Panc1 (cell line): ENCODE measurements around the gene C16orf74. TPM values are rescaled to one million over a fixed set of nuclear protein-coding genes. Genes with fewer than 3 reads are reported as not detected.

Source experiments
- ATAC-seq: fragments of 200-7000 bp; cut with Tn5 transposase; 2 replicates; pipeline ENCODE4 v1.9.1; 2020; ENCODE audit warnings: mild to moderate bottlenecking, moderate library complexity
- BruUV-seq: library from RNA; stranded (reverse); fragments of 400-500 nt; replicated peaks from 2 replicates; lab custom pipeline; 2021; lab: Mats Ljungman, UMichigan
- CTCF ChIA-PET: fragments of 300-600 bp; sonication (Branson Sonifier 250); formaldehyde crosslinking; loops from one replicate; lab custom pipeline; 2022; ENCODE audit warnings: antibody characterized with exemption; lab: Charles Lee
- POLR2A ChIA-PET: fragments of 300-600 bp; sonication (Branson Sonifier 250); formaldehyde crosslinking; loops from one replicate; lab custom pipeline; 2022; ENCODE audit warnings: antibody characterized with exemption; lab: Charles Lee
- DNase-seq: peaks from one replicate; pipeline ENCODE4 v3.0.0-alpha.2; 2010; ENCODE audit warnings: low read depth, low spot score
- H3K27ac ChIP-seq: 2 replicates; pipeline ENCODE4 v1.5.1; 2011; ENCODE audit warnings: mild to moderate bottlenecking, low read length, inconsistent platforms
- H3K27me3 ChIP-seq: fragments of 200-500 bp; sonication (Bioruptor generic); 2 replicates; pipeline ENCODE4 v1.6.0; 2014; ENCODE audit warnings: low read length, inconsistent platforms; ENCODE audit not compliant: control insufficient read depth, insufficient read depth
- H3K36me3 ChIP-seq: fragments of 200-500 bp; sonication (Bioruptor generic); 2 replicates; pipeline ENCODE4 v1.5.1; 2014; ENCODE audit warnings: inconsistent platforms, mild to moderate bottlenecking, low read length, moderate library complexity; ENCODE audit not compliant: control insufficient read depth, insufficient read depth
- H3K4me1 ChIP-seq: 2 replicates; pipeline ENCODE4 v1.5.1; 2011; ENCODE audit warnings: inconsistent platforms, mild to moderate bottlenecking, low read length, moderate library complexity; ENCODE audit not compliant: control insufficient read depth, insufficient read depth
- H3K4me3 ChIP-seq, 2 experiments: 2 replicates each; pipeline ENCODE4 v1.5.1; 2011 to 2012; ENCODE audit warnings: low read depth in 2 of 2, low read length in 2 of 2, mild to moderate bottlenecking in 2 of 2, inconsistent platforms in 1 of 2, moderate library complexity in 1 of 2
- H3K9me3 ChIP-seq: fragments of 200-500 bp; sonication (Bioruptor generic); 2 replicates; pipeline ENCODE4 v1.5.1; 2014; ENCODE audit warnings: low read depth, mild to moderate bottlenecking, inconsistent platforms, low read length, moderate library complexity; ENCODE audit not compliant: control insufficient read depth, insufficient read depth
- POLR2AphosphoS5 ChIP-seq: IDR thresholded peaks from 2 replicates; pipeline ENCODE4 v1.6.1; 2012; ENCODE audit warnings: mild to moderate bottlenecking, low read depth, low read length, moderate library complexity
- SIN3A ChIP-seq: IDR thresholded peaks from 2 replicates; pipeline ENCODE4 v1.6.1; 2012; ENCODE audit warnings: low read depth, mild to moderate bottlenecking, low read length, moderate library complexity, borderline replicate concordance; ENCODE audit not compliant: insufficient read depth
- TCF7L2 ChIP-seq: IDR thresholded peaks from 2 replicates; pipeline ENCODE4 v1.6.1; 2011; ENCODE audit warnings: mild to moderate bottlenecking, low read depth, low read length, inconsistent platforms
- in situ Hi-C: cut with HindIII; loops from 2 replicates; pipeline ENCODE4 v1.10.0; 2016; ENCODE audit warnings: low sequenced_read_pairs, low pct_unique_long_range_greater_than_20kb
- intact Hi-C: fragments of 100-400 bp; cut with micrococcal nuclease; formaldehyde crosslinking; loops from one replicate; pipeline ENCODE4 v1.10.0; 2022; ENCODE audit not compliant: unreplicated experiment
- total RNA-seq: library from RNA; stranded (reverse); gene quantifications from one replicate; pipeline ENCODE4 v1.2.1, GENCODE V29; 2021; ENCODE audit not compliant: unreplicated experiment
- TF ChIP-seq, protein P1 (sequence below), 2 experiments: IDR thresholded peaks; 2 replicates each; pipeline ENCODE4 v1.6.1; 2011 to 2012; ENCODE audit warnings: low read depth in 2 of 2, control low read depth in 1 of 2, low read length in 1 of 2, mild to moderate bottlenecking in 1 of 2, moderate library complexity in 1 of 2; ENCODE audit not compliant: insufficient read depth in 1 of 2
- TF ChIP-seq, protein P2 (sequence below): fragments of 450-650 bp; IDR thresholded peaks from 2 replicates; pipeline ENCODE4 v1.5.1; 2017; ENCODE audit warnings: mild to moderate bottlenecking

Gene C16orf74
- total RNA-seq, 1 experiment from 2014 or later = 1.5 TPM

- H3K4me3 ChIP-seq = no peak overlapping the region
- TF ChIP-seq, protein P1, sequence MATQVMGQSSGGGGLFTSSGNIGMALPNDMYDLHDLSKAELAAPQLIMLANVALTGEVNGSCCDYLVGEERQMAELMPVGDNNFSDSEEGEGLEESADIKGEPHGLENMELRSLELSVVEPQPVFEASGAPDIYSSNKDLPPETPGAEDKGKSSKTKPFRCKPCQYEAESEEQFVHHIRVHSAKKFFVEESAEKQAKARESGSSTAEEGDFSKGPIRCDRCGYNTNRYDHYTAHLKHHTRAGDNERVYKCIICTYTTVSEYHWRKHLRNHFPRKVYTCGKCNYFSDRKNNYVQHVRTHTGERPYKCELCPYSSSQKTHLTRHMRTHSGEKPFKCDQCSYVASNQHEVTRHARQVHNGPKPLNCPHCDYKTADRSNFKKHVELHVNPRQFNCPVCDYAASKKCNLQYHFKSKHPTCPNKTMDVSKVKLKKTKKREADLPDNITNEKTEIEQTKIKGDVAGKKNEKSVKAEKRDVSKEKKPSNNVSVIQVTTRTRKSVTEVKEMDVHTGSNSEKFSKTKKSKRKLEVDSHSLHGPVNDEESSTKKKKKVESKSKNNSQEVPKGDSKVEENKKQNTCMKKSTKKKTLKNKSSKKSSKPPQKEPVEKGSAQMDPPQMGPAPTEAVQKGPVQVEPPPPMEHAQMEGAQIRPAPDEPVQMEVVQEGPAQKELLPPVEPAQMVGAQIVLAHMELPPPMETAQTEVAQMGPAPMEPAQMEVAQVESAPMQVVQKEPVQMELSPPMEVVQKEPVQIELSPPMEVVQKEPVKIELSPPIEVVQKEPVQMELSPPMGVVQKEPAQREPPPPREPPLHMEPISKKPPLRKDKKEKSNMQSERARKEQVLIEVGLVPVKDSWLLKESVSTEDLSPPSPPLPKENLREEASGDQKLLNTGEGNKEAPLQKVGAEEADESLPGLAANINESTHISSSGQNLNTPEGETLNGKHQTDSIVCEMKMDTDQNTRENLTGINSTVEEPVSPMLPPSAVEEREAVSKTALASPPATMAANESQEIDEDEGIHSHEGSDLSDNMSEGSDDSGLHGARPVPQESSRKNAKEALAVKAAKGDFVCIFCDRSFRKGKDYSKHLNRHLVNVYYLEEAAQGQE (IDR thresholded peaks at IDR 0.05; ENCODE audit: insufficient read depth in 1 of 2, low read depth in 2 of 2, low read length in 1 of 2) = no peak
- TF ChIP-seq SIN3A = no peak
- TF ChIP-seq TCF7L2 = no peak
- TF ChIP-seq, protein P2, sequence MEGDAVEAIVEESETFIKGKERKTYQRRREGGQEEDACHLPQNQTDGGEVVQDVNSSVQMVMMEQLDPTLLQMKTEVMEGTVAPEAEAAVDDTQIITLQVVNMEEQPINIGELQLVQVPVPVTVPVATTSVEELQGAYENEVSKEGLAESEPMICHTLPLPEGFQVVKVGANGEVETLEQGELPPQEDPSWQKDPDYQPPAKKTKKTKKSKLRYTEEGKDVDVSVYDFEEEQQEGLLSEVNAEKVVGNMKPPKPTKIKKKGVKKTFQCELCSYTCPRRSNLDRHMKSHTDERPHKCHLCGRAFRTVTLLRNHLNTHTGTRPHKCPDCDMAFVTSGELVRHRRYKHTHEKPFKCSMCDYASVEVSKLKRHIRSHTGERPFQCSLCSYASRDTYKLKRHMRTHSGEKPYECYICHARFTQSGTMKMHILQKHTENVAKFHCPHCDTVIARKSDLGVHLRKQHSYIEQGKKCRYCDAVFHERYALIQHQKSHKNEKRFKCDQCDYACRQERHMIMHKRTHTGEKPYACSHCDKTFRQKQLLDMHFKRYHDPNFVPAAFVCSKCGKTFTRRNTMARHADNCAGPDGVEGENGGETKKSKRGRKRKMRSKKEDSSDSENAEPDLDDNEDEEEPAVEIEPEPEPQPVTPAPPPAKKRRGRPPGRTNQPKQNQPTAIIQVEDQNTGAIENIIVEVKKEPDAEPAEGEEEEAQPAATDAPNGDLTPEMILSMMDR = no peak
- no peak for TF ChIP-seq POLR2AphosphoS5
- no TSS peak for BruUV-seq
- POLR2A ChIA-PET = no interaction called here
- no peak for DNase-seq
- intact Hi-C loops = no loop called here
- CTCF ChIA-PET = interaction anchor here (0.6 kb wide), 1 partner anchor 14 kb away, joined by 4 read pairs; no protein-coding TSS in a partner anchor
- H3K4me1 ChIP-seq = no peaks in the 10 kb centered on the region
- ATAC-seq = no peak
- H3K36me3 ChIP-seq = peaks cover 3% of the 10 kb centered on the region
- H3K9me3 ChIP-seq = no peaks in the 10 kb centered on the region
- in situ Hi-C loops = no loop called here
- H3K27me3 ChIP-seq = no peaks in the 10 kb centered on the region
- H3K27ac ChIP-seq = no peak overlapping the region
Observed at GRCh38 chr16:85793662-85794298, 42.9 kb upstream of the C16orf74 start.

DNA sequence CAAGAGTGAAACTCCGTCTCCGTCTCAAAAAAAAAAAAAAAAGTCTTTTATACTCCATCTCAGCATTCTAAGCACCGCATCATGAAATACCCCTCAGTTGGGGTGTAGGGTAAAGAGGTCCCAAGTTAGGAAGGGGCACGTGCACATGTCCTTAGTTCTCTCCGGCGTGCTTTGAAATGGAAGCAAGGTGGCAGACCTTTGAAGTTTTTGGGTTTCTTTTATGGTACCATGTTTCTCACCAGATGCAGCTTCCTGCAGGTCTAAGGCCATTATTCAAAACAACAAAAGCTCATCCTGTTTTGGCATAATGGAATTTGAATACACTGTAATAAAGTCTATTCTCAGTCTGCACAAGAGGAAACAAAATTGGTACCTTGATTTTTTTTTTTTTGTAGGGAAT lies 38.9 kb upstream of the C16orf74 start:
- ATAC-seq = no peak
- CTCF ChIA-PET = no interaction called here
- in situ Hi-C loops = no loop called here
- no peak for TF ChIP-seq TCF7L2
- no peak for TF ChIP-seq POLR2AphosphoS5
- TF ChIP-seq SIN3A = no peak
- TF ChIP-seq, protein P2 = no peak
- TF ChIP-seq, protein P1 (IDR thresholded peaks at IDR 0.05; ENCODE audit: insufficient read depth in 1 of 2, low read depth in 2 of 2, low read length in 1 of 2) = no peak
- BruUV-seq = no TSS peak
- Histone ChIP-seq H3K4me1 (no peaks in the 10 kb centered on the region), H3K27me3 (no peaks in the 10 kb centered on the region), H3K9me3 (no peaks in the 10 kb centered on the region), H3K4me3 (no peak overlapping the region), H3K36me3 (no peaks in the 10 kb centered on the region; the same call in 1 of the 2 replicates), H3K27ac (no peak overlapping the region)
- intact Hi-C loops = no loop called here
- no peak for DNase-seq
- POLR2A ChIA-PET = interaction anchor here (0.7 kb wide), 1 partner anchor 15 kb away, joined by 8 read pairs; no protein-coding TSS in a partner anchor
